Measurements from ENCODE around the gene PRF1. TPM values are rescaled to one million over a fixed set of nuclear protein-coding genes. Genes with fewer than 3 reads are reported as not detected.
"Not testable (repeated sequence)": the region's sequence is repeated elsewhere in the genome, so short reads cannot be mapped to it uniquely, and the experiment has no call there.

Gene PRF1
- polyA plus RNA-seq, 4 donors: 0.32 to 1.4 (median 0.84) TPM

DNA sequence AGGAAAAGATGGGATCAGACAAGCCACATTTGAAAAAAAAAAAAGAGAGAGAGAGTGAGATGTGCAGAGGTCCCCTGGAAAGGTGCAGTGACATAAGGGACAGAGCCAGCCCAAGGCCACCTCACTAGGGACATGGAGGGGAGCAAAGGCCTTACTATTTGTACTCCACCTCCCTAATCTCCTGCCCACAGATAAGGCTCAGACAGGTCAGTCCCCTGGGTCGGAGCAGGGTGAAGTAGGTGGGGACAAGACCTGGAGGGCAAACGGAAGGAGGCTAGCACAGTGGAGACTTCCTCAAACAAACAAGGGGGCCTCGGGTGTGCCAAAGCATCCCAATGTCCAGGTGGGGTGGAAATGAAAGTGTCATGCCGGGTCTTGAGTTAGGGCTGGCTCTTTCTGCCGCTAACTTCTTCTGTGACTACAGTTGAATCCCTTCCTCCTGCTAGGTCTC lies 7.0 kb downstream of the PRF1 start:
- no peak for DNase-seq (ENCODE audit: low read depth in 4 of 4, low spot score in 3 of 4)

DNA sequence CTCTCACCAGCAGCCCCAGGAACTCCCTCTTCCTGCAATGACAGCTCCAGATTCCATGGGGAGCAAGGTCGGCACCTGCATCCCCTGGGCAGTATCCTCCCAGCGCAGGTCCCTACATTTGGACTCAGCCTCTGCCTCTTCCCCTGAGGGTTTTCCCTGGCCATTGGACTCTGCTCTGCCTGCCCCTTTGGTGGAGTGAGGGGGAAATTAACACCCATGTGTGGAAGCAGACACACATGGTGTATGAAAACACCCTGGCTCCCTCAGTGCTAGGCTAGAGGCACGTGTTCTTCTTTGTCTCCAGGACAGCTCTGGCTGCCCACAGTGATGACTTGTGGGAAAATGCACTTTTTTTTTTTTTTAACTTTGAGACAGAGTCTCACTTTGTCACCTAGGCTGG lies 8.4 kb downstream of the PRF1 start:
- no peak for DNase-seq (ENCODE audit: low read depth in 4 of 4, low spot score in 3 of 4)

DNA sequence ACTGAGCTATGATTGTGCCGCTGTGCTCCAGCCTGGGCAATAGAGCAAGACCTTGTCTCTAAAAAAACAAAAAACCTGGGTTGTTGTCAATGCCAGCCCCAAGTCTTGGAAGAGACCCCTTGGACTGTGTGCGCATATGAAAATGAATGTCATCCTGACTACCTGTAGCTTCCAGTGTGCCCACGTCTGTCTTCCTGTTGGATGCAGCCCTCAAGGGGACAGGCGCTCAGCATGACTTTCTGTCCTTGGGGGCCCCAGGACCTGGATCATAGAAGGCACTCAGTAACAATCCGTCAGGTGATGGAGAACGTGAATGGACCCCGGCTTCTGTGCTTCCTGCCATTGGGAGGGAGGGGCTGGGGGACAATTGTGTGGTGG lies 9.0 kb downstream of the PRF1 start:
- DNase-seq (ENCODE audit: low read depth in 4 of 4, low spot score in 3 of 4): no peak

DNA sequence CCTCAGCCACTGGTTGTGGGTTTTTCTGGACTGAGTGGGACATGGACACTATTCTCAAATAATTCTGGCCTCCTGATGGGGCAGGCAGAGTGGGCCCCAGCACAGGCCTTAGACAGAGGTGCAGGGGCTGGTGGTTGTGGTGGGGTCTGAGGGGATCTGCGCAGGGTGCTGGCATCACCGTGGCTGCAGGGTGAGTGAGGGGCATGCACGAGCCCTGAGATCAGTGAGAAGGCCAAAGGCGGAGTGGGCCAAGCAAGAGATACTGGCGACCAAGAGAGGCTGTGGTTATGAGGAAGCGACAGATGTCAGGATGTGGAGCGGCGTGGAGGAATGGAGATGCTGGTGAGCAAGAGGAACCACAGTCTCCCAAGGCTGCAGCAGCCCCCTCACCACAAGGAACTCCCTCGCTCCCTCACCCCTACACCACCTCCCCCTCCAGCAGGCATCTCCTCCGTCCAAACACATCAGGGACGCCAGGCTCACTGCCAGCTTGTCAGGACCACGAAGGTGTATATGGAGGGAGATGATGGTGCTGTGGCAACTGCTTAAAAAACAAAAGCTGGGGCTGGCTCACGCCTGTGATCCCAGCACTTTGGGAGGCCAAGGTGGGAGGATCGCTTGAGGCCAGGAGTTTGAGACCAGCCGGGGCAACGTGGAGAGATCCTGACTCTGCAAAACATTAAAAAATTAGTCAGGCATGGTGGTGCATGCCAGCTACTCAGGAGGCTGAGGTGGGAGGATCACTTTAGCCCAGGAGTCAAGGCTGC lies 9.6 kb downstream of the PRF1 start:
- DNase-seq (ENCODE audit: low read depth in 4 of 4, low spot score in 3 of 4): no peak

DNA sequence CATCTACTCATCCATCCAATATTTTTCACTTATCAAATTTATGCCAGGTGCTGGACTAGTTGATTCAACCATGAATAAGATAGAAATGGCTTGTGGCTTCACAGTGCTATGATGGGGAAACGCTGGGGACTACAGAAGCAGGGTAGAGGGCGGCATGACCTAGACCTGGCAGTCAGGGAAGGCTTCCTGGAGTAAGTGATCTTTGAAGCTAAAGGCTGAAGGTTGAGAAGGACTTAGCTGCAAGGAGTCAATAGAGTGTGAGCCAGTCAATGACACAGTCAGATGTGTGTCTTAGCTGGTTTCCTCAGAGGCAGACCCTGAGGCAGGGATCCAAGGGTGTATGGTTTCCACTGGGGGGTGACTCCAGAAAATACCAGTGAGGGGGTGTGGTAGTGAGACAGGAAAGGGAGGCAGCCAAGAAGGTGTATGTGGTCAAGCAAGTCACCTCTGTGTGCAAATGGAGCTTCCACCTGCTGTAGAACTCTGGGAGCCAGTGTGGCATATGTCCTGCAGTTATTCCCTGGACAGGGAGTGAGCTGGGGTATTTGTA lies 10.3 kb downstream of the PRF1 start:
- DNase-seq (ENCODE audit: low read depth in 4 of 4, low spot score in 3 of 4): no peak

DNA sequence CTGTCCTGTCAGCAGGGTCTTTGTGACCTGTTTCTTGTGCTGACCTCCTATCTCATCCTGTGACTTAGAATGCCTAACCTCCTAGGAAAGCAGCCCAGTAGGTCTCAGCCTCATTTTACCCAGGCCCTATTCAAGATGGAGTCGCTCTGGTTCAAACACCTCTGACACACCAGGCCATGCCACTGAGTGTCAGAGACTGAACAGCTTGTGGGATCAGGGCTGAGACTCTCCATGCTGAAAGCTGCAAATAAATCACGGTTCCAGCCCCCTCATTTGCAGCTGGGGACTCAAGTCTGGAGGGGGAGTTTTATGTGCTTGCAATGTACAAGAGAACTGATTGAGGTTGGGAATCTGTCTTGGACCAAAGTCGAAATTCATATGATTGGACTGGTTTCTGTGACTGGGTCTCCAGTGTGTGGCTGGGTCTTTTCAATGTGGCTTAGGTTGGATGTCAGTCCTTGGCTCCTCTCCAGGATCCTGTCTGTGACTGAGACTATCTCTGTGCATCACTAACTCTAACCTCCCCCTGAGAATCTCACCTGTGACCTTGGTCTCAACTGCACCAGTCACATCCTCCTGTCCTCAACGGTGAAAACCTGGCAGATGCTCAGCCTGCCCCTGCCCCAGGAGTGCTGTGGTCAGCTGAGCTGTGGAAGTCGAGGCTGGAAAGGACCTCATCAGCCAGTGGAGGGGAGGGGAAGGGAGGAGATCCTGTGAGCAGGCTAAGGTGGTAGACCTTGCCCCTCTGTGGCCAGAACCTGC lies 11.7 kb downstream of the PRF1 start:
- no peak for DNase-seq (ENCODE audit: low read depth in 4 of 4, low spot score in 3 of 4)

DNA sequence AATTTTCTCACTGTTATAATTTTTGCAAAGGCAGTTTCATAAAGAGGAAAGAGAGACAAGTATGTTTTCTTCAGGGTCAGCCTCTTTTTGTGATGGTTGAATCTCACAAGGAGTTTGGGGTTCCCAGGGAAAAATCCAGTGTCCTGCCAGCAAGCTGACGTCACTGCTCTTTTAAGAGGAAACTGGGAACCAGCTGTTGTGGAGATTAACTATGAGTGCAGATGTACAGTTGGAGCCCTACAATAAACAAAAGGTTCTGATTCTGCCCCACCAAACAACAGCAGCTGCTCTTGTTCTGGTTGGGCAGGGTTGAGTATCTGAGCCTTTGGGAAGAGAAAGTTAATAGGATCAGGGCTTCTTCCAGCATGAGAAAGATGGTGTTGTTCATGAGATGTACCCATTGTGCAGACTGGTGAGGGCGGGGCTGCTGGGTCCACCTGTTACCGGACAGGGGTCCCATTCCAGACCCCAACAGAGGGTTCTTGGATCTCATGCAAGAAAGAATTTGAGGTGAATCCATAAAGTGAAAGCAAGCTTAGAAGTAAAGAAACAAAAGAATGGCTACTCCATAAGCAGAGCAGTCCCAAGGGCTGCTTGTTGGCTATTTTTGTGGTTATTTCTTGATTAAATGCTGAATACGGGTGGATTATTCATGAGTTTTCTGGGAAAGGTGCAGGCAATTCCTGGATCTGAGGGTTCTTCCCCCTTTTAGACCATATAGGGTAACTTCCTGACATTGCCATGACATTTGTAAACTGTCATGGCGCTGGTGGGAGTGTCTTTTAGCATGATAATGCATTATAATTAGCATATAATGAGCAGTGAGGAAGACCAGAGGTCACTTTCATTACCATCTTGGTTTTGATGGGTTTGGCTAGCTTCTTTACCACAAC lies 12.5 kb downstream of the PRF1 start:
- DNase-seq (ENCODE audit: low read depth in 4 of 4, low spot score in 3 of 4): peak in 1 of 4 donors; percentile 30

DNA sequence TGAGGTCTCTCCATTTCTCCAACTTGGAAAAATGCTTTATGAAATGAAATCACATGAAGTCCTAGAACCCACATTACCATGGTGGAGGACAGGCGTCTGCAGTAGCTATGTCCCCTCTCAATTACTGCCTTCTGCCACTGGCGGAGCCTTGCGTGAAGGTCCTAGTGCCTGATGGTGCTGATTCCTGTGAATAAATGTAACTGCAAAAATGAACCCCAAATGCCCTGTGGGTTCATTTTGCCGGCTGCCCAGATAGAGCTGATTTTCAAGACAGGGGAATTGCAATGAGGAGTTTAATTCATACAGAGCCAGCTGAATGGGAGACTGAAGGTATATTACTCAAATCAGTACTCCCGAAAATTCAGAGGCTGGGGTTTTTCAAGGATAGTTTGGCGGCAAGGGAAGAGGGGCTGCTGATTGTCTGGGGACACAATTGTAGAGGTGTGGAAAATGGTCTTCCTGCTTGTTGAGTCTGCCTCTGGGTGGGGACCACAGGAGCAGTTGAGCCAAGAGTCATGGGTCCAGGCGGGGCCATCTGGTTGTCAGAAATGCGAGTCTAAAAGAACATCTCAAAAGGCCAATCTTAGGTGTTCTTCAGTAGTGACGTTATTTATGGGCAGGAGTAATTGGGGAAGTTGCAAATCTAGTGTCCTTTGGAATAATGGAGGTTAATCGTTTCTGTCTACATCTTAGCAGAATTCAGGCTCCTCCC lies 13.5 kb downstream of the PRF1 start:
- DNase-seq (ENCODE audit: low read depth in 4 of 4, low spot score in 3 of 4): no peak

DNA sequence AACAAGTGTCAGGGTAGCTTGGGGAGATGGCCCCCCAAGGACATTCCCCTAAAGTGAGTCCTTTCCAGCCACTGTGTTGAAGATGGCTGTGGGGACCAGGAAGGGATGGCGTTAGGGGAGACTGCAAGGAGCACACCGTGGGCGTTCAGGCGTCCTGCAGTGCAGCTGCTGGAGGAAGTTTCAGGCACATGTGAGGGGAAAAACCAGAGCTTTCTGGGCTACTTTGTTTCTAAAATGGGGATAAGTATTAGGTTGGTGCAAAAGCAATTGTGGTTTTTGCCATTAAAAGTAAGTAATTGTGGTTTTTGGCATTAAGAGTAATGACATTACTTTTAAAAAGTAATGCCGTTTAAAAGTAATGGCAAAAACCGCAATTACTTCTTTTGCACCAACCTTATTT lies 14.3 kb downstream of the PRF1 start:
- DNase-seq (ENCODE audit: low read depth in 4 of 4, low spot score in 3 of 4): no peak

DNA sequence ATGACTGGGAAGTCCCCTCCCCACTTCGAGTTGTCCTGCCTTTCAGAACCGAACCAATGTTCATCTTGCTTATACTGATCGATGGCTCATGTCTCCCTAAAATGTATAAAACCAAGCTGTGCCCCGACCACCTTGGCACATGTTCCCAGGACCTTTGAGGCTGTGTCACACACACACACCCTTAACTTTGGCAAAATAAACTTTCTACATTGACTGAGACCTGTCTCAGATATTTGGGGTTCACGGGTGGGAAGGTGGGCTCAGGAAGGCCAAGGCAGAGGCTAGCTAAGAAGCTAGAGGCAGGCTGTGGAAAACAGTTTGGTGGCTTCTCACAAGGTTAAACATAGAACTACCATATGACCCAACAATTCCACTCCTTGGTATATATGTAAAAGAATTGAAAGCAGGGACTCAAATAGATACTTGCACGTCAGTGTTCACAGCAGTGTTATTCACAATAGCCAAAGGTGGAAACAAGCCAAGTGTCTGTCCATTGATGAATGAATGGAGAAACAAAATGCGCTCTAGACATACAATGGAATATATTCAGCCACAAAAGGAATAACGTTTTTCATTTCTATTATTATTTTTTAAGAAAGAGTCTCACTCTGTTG lies 15.4 kb downstream of the PRF1 start:
- no peak for DNase-seq (ENCODE audit: low read depth in 4 of 4, low spot score in 3 of 4)

DNA sequence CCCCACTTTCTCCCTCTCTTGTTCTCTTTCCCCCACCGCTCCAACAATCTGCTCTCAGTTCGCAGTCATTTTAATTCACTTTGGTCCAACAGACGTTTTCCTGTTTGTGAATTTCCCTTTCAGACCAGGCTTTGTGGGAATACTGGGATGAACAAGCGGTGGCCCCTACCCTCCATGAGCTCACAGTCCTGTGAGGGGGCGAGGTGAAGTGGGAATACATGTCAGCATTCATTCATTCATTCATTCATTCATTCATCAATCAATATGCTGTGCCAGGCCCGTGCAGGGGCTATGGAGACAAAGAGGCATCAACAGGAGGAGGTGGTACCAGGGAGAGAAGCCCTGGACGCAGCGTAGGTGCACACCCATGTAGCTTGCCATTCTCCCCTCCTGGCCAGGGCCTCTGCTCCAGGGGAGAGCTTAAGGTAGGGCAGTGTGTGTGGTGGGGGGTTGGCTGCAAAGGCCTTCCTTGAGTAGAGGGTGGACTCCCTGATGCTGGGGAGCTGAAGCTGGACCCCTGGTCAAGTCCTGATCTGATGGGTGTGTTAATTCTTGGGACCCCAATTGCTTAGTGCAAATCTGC lies 16.1 kb downstream of the PRF1 start:
- DNase-seq (ENCODE audit: low read depth in 4 of 4, low spot score in 3 of 4): no peak

DNA sequence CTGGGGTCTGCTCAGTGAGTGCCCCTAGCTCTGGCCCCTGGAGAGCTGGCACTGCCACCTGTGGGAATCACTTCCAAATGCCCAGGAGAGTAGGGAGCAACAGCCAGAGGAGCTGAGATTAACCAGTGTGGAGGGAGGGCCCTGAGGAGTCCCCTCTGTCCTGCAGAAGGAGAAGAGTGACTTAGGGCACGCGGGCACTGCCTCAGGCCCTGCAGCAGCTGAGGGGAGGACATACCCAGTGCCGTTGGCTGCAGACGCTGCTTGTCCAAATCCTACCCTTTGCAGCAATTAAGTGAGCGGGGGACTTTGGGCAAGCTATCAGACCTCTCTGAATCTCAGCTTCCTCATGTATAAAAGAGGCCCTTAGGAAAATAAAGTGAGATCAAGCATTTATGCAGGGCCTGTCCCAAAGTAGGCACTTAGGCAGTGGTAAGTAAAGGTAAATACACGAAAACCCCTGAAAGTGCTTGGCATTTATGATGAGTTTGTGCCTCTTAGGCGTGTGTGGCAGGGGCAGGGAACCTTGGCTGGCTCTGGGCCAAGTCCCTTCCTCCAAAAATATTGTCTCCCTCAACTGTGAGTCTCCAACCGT lies 16.9 kb downstream of the PRF1 start:
- no peak for DNase-seq (ENCODE audit: low read depth in 4 of 4, low spot score in 3 of 4)

DNA sequence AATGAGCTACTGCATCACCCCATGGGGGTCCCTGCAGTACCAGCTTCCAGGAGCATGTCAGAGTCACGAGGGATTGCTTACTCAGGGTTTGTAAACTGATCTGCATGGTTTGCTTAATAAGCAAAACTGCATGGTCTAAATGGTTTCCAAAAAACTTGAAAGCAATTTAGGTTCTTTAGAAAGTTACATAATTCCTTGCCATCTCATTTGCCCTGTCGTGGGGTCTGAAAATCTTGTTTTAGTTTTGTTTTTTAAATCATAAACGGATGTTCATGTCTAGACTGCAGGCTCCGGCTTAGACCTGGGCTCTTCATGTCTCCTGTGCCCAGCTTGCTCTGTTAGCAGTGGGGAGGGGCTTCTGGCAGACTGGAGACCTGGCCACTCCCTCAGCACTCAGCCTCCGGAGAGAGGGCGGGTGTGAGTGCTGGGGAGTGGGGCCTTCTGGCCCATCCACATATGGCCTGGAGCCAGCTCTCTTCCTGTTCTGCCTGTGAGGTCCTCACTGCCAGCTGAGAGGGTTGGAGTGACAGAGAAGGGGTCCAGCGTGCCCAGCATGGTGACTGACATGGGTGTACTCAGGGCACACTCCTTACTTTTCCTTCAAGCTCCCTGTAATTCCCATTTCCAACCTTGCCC lies 17.5 kb downstream of the PRF1 start:
- DNase-seq (ENCODE audit: low read depth in 4 of 4, low spot score in 3 of 4): peak; percentile 39 to 66 (median 50)

DNA sequence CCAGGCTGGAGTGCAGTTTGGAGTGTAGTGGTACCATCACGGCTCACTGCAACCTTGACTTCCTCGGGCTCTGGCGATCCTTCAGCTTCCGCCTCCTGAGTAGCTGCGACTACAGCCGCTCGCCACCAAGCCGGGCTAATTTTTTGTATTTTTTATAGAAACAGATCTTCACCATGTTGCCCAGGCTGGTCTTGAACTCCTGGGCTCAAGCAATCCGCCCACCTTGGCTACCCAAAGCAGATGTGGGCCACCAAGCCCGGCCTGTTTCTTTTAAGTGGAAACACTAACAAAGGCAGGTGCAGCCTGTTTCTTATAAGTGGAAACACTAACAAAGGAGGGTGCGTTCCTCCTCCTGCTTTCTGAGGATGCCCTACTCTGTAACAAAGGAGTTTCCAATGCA lies 18.2 kb downstream of the PRF1 start:
- no peak for DNase-seq (ENCODE audit: low read depth in 4 of 4, low spot score in 3 of 4)

DNA sequence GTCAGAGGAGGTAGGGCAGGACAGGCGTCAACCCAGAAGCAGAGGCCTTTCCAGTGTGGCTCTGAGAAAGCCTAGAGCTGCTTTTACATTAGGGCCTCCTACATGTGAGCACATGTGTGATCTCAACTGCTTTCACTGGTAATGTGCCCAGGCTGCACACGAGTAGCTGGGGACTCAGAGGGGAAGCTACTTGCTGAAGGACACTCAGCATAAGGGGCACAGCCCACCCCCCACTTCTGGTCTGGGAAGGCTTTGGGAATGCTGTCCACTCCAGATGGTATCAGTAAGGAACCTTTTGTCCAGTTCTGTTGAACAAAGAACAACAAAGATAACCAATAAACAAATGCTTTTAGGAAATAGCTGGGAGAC lies 18.9 kb downstream of the PRF1 start:
- DNase-seq (ENCODE audit: low read depth in 4 of 4, low spot score in 3 of 4): no peak

DNA sequence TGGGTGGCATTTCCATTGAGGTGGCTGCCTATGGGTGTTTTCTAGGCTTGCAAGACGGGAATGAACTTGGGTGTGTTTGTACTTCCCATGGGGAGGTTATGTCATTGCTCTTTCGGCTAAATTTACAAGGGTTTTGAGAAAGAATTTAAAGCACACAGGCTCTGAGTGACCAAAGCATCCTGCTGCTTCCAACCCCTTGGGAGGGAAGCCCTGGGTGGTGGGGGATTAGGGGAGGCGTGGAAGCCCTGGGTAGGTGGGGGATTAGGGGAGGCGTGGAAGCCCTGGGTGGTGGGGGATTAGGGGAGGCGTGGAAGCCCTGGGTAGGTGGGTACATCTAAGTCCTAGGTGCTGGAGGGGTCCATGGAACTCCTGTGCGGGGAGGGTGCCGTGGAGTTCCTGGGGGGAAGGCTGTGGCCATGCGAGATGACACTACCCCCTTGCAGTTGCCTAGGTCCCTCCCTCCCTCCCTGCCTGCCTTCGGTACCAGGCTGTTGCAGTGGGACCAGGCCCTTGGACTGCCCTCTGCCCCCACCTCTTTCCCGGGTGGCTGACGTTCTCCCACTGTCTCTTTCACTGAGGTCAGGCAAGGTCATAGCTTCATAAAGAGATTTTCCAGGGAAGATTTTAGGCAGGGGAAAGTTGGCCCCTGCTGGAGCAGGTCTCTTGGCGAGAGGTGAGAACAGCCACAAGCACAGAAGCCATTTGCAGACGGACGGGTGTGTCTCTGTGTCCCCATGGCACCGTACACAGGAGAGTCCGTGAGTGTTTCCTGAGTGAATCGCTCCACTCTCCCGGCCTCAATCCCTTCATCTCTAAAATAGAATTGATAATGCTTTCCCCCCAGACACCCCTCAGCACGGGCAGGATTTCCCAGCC lies 19.5 kb downstream of the PRF1 start:
- no peak for DNase-seq (ENCODE audit: low read depth in 4 of 4, low spot score in 3 of 4)

DNA sequence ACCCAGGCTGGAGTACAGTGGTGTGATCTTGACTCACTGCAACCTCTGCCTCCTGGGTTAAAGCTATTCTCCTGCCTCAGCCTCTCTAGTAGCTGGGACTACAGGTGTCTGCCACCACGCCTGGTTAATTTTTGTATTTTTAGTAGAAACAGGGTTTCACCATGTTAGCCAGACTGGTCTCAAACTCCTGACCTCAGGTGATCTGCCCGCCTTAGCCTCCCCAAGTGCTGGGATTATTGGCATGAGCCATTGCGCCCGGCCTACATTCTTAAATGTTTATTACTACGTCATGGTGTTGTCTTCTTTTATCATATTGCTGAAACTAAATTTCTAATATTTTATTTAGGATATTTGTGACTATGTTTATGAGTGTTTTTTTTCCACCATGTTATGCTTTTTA lies 21.4 kb downstream of the PRF1 start:
- not testable (repeated sequence) for DNase-seq (ENCODE audit: low read depth in 4 of 4, low spot score in 3 of 4)
